EL (cell line): Measurements from ENCODE around the gene EHMT1.
"Not testable (repeated sequence)": the region's sequence is repeated elsewhere in the genome, so short reads cannot be mapped to it uniquely, and the experiment has no call there.

Experiments used
- DNase-seq: peaks from one replicate; pipeline ENCODE4 v3.0.0-alpha.2; 2016

The EHMT1 gene

DNA sequence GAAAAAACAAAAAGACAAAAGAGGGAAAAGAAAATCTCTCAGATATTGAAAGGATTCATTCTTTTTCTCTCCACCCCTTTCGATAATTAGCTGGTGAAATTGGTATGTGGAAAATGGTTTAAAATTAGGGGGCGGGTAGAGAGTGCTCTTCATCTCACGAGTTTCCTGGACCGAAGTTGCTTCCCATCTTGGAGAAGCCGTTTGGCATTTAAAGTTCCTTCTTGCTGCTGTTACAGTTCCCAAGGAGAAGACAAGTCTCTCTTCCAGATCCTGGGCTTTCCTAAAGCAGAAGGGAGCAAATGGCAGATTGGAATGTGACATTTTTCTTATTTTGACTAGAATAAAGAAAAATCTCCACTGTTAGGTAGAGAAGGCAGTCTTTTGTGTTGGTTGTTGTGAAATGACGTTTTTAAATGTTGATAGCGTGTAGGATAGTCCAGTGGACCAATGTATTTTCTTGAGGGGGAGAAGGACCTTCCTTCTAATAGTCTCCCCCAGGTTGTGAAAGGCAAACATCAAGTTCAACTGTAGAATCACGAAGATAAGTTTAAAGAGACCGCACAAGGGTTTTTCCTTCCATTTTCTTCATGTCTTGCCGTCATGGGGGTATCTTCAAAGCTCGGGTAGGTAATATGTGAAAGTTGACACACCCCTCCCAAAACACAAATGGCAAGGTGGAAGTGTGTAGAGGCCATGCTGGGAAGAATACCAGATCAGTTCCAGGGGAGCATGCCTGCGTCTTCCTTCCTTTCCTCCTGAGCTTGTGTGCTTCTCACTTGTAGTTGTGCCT is 77.5 kb downstream of the EHMT1 start:
- no peak for DNase-seq

DNA sequence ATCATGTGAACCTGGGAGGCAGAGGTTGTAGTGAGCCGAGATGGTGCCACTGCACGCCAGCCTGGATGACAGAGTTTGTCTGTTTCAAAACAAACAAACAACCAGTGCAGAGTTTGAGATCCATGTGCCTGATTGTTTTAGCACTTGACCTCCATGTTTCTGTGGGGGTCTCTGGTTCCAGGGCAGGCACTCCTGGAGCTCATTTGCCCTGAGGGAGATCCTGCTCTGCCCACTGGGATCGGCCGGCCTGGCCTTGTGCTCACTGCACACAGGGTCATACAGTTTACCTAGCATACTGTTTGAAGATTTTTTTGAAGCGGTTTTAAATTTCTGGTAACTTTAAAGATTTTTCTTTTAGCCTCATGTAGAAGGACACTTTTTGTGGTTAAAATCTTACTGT is 78.4 kb downstream of the EHMT1 start:
- no peak for DNase-seq

DNA sequence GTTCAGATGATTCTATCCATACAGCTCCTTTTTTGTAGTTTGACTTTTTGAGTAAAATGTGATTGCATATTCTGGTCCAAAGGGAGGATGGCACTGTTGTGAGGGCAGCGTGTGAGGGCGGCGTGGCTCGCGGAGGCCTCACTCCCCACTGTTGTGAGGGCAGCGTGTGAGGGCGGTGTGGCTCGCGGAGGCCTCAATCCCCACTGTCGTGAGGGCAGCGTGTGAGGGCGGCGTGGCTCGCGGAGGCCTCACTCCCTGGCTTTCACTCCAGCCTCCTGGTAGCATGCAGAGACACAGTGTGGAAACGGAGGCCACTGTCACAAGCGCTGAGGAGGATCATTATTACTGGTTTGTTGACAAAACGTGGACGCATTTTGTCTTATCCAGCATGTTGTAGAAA is 79.0 kb downstream of the EHMT1 start:
- DNase-seq, result no peak

DNA sequence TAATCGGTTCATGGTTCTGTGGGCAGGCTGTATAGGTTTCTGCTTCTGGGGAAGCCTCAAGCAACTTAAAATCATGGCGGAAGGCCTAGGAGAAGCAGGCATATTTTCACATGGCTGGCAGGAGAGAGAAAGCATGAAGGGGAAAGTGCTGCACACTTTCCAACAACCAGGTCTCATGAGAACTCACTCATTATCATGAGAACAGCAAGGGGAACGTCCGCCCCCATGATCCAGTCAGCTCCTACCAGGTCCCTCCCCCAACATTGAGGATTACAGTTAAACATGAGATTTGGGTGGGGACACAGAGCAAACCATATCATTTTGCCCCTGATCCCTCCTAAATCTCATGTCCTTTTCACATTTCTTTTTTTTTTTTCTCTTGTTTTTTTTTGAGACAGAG is 82.1 kb downstream of the EHMT1 start:
- DNase-seq, result no peak

DNA sequence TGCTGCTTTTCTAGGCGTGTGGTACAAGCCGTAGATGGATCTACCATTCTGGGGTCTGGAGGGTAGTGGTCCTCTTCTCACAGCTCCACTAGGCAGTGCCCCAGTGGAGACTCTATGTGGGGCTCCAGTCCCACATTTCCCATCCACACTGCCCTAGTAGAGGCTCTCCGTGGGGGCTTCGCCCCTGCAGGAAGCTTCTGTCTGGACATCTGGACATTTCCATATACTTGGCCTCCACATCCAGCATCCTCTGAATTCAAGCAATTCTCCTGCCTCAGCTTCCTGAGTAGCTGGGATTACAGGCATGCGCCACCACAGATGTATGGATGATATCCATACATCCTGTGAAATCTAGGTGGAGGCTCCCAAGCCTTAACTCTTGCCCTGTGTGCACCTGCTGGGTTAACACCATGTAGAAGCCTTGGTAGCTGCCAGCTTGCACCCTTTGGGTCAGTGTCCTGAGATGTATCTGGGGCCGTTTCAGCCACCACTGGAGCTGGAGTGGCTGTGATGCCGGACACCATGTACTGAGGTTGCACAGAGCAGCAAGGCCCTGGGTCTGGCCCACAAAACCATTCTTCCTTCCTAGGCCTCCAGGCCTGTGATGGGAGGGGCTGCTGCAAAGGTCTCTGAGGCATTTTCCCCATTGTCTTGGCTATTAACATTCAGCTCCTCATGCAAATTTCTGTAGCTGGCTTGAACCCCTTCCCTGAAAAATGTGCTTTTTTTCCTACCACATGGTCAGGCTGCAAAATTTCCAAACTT is 84.0 kb downstream of the EHMT1 start:
- DNase-seq, result no peak

DNA sequence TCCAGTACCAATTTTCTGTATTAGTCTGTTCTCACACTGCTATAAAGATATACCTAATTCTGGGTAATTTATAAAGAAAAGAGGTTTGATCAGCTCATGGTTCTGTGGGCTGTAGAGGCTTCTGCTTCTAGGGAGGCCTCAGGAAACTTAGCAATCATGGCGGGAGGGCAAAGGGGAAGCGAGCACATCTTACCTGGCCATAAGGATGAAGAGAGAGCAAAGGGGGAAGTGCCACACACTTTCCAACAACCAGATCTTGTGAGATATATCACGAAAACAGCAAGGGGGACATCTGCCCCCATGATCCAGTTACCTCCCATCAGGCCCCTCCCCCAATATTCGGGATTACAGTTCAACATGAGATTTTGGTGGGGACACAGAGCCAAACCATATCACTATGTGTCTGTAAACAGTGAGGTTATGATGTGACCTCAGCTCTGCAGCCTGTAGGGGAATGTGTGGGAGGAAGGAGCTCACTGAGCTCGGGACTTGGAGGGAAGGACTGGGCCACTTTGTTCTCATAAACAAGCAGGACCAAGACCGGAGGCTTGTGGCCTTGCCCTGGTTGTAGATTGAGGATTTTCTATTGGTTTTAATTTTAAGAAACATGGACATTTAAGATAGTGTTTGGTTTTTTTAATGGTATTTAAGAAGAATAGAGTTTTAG is 85.2 kb downstream of the EHMT1 start:
- DNase-seq, result no peak

DNA sequence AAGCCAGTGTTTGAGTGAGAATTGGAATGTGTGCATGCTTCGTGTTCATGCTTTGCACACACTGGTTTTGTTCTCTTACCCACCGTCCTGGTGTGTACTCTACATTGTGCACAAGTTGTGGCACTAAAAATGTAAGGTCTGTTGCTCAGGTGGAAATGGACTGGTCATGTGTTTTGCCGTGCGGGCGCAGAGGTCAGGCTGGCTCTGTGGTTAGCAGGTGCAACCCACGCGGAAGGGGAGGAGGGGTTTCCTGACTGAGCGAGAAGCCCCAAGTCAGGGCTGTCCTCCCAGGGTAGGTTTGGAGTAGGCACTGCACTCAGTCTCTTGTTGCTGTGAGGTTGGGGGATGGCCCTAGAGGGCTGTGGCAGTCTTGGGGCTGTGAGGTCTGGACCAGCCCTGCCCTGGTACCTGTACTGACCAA is 86.6 kb downstream of the EHMT1 start:
- no peak for DNase-seq

DNA sequence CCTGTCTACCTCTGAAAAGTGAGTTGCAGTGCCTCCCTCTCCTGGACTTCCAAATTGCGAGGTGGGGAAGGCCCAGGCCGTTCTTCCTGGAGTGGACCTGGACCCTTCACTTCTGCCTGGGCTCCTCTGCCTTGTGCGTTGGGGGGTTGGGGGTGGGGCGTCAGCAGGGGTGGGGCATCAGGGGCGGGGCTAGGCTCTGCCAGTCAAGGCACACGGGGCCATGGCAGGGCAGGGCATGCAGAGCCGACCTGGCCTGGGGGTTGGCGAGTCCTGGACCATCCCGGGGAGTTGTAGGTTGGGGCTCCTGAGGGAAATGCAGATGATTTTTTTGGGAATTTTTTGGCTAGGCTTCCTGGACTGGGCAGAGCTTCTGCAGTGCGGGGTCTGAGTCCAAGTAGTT is 87.1 kb downstream of the EHMT1 start:
- no peak for DNase-seq

DNA sequence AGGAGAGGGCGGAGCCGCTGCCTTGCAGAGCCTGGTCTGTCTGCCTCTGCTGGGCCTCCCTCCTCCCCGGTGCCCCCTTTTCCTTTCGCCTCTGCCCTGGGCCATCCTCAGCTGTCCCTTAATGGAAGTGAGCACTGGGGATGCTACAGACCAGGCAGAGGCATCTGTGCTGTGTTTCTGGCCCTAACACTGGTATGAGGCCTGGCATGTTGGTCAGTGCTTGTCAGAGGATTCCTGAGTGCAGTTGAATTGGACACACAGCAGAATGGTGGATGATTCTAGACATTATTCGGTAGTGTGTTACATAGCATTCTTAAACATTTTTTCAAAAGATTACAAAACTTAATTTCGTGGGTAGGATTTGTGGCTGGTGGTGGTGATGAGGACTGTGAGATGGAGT is 88.6 kb downstream of the EHMT1 start:
- no peak for DNase-seq

DNA sequence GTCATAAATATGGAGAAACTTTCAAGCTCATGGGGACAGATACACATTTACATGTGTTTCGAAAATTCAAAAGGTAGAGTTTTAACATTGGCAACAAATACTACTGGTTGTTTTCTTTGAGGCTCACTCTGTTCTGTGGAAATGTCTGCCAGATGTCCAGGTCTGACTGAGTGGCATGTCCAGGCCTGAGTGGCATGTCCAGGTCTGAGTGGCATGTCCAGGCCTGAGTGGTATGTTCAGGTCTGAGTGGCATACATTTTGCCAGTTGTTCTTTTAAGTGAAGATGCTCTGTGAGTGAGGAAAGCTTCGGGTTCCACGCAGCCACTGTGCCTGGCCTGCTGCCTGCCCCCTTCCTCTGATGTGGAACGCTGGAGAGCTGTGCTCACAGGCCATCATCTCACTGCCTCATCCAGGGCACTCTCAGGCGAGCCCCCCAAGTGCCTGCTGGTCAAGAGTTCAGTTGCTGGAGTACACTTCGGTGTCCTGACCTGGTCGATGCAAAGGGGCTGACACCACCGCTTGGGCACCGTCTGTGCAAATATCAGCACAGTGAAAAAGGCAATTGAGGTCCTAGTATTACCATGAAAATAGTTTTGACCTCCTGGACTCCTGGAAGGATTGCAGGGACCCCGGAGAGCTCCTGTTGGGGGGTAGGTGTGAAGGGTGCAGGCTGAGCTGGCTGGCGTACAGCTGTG is 89.9 kb downstream of the EHMT1 start:
- no peak for DNase-seq

DNA sequence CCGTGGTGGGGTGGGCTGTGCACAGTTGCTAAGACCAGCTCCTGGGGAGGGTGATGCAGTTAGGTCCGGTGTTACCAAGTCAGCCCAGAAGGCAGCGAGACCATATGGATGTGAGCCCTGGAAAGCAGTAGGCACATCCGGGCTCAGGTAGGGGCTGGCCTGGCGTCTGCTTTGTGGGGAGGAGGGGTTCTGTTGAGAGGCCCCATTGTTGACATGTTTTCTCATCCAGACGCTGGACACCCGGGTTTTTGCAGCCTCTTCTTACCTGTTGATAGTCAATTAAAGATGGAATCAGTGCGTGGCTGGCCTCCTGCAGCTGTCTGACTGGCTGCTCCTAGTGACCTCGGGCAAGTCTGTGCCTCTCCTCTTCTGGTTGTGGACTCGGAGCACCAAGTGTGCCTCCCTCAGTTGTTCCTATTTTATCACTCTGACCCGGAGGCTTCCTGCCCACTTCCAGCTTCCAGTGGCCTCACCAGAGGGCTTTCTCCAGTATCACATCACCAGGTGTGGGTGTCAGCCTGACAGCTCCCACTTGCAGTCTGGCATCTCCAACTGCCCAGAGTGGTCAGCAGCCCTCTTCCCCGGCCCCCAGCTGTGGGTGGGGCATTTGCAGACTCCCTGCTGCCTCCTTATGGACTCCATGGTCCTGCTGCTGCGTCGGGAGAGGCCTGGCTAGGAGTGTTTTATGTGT is 90.8 kb downstream of the EHMT1 start:
- no peak for DNase-seq

DNA sequence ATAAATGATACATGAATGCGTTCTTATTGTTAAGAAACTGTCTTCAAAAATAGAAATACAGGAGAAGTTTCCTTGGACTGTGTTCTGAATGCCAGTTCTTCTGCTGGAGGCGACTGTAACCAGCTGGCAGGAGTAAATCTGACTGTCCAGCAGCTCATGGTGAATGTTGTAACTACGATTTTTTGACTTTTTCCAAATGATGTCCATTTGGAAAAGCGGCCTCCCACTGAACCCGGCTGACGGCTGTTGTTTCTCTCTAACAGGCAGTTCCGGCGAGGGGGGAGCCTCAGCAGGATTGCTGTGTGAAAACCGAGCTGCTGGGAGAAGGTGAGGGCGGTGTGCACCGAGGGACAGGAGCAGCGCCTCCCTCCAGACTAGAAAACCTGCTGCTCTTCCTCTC is 91.9 kb downstream of the EHMT1 start:
- no peak for DNase-seq

DNA sequence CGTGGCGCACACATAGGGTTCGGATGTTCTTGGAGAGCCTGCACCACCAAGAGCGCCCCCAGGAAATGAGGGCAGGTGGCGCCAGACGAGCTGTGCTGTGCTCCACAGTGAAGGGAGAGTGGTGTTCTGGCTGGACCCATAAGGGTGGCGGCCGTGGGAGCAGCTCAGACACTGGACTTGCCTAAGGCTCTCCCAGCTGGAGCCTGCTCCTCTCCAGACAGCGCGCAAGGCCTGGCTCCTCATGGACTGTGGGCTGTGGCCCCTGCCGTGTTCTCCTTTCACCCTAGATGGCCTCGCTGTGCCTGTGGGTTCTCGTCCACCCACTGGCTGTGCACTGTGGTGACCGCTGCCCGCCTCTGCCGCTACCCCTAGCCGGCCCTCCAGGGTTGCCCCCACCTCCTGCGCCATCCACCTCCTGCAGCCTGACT is 92.9 kb downstream of the EHMT1 start:
- DNase-seq, result no peak

DNA sequence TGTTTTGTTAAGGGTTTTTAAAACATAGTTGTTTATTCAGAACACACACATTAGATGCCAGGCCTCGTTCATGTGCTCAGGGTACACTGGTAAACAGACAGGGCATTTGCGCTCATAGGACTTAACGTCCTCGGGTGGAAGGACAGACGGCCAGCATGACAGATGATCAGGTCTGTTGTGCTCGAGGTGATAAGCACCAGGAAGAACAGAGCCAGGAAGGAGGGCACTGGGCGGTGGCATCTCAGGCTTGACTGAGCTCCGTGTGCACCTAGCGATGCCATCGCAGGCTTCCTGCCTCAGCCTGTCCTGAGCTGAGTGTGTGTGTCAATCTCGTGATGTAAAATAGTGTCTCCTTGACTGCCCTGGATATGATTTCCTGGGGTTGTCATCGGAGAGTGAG is 96.5 kb downstream of the EHMT1 start:
- DNase-seq, result no peak

DNA sequence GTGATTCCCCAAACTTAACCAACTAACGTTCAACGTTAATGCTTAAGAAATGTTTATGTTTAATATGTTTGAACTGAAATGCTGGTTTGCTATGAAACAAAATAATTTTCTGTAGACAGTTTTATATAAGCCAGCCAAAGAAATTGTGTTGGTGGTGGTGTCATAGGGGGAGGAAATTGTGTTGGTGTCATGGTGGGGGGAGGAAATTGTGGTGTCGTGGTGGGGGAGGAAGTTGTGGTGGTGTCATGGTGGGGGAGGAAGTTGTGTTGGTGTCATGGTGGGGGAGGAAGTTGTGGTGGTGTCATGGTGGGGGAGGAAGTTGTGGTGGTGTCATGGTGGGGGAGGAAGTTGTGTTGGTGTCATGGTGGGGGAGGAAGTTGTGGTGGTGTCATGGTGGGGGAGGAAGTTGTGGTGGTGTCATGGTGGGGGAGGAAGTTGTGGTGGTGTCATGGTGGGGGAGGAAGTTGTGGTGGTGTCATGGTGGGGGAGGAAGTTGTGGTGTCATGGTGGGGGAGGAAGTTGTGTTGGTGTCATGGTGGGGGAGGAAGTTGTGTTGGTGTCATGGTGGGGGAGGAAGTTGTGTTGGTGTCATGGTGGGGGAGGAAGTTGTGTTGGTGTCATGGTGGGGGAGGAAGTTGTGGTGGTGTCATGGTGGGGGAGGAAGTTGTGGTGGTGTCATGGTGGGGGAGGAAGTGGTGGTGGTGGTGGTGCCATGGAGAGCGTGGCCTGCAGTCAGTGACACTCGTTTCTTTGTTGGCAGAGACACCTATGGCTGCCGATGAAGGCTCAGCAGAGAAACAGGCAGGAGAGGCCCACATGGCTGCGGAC is 97.3 kb downstream of the EHMT1 start:
- DNase-seq, result not testable (repeated sequence)

DNA sequence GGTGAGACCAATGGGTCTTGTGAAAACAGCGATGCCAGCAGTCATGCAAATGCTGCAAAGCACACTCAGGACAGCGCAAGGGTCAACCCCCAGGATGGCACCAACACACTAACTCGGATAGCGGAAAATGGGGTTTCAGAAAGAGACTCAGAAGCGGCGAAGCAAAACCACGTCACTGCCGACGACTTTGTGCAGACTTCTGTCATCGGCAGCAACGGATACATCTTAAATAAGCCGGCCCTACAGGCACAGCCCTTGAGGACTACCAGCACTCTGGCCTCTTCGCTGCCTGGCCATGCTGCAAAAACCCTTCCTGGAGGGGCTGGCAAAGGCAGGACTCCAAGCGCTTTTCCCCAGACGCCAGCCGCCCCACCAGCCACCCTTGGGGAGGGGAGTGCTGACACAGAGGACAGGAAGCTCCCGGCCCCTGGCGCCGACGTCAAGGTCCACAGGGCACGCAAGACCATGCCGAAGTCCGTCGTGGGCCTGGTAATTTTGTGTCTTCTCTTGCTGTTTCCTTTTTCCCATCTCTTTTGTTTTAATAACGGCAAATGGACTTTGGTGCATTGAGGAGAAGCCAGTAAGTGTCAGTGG is 98.0 kb downstream of the EHMT1 start:
- no peak for DNase-seq

DNA sequence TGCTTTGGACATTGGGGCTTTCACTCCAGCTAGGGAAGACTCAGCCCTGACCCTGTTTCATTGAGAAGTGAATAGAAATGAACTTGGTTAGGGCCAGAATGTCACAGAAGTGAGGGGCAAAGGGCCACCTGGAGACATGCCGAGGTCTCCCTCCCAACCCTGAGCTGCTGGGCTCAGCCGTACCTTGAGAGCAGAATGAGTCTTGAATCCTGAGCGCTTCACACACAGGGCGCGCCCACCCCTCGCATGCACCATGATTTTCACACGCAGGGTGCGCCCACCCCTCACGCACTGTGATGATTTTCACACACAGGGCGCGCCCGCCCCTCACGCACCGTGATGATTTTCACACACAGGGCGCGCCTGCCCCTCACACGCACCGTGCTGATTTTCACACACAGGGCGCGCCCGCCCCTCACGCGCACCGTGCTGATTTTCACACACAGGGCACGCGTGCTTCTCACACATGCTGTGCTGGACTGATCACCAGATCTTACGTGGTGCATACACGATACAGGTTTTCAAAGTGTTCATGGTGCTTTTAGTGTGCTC is 99.0 kb downstream of the EHMT1 start:
- no peak for DNase-seq

DNA sequence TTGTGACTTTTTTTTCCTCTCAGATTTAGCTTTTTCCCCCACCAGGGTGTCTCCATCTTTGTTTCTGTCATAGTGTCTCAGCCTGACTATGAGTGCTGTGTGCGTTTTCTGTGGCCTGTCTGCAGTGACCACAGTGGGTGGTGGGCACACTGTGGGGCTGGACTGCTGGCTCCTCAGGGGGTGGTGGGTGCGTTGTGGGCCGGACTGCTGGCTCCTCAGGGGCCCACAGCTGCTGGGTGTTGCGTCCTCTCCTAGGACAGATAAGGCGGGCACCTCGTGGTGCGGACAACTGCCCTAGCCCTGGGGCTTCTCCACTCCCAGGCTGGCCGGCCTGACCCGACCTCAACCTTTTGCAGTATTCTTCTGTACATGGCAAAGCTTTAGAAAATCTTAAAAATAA is 100.4 kb downstream of the EHMT1 start:
- DNase-seq, result no peak

DNA sequence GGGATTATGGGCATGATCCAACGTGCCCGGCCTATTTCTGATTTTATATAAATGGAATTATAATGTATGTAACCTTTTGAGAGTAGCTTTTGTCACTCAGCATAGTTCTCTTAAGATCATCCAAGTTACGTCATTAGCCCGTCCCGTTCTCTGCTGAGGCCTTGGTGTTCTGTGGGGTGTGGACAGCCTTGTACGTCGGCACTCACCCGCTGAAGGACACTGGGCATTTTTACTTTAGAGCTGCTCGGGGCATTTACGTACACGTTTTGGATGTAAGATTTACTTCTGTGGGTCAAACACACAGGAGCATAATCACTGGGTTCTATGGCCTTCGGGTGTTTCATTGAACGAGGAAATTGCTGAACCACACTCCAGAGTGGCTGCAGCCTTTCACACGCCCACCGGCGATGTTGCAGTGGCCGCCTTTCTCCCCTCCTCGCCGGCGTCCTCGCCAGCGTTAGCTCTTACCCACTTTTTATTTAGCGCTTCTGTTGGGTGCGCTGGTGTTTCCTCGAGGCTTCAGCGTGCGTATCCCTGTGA is 101.8 kb downstream of the EHMT1 start:
- DNase-seq, result no peak

DNA sequence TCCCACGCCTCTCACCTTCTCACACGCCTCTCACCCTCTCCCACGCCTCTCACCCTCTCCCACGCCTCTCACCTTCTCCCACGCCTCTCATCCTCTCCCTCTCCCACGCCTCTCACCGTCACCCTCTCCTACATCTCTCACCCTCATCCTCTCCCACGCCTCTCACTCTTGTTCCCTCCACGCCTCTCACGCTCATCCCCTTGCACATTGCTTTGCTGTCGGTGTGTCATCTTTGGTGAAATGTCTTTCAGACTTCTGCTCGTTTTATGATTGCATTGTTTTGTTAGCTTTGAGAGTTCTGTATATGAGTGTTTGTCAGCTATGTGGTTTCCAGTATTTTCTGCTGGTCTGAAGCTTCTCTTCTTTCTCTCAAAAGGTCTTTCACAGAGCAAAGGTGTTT is 102.7 kb downstream of the EHMT1 start:
- DNase-seq, result no peak

DNA sequence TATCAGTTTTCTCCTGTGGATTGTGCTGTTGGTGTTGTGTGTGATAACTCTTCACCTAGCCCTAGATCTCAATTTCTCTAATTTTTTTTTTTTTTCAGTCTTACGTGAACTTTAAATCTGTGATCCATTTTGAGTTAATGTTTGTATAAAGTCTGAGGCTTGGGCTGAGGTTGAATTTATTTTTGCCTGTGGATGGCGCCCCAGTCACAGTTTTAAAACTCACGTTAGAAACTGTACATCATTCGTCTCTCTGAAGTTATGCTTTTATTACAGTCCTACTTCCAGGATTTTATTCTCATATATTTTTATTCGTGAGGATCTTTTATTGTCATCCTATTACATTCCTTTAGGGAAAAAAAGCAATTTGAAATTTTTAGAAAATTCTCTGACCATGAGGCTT is 103.1 kb downstream of the EHMT1 start:
- DNase-seq, result no peak
